Stimulated activated CD4-positive, alpha-beta T cell treated with anti-CD3 and anti-CD28 coated beads, Interleukin-15, amount 100 ng/mL, for 24 hours (primary cell): Measurements from ENCODE around the gene SRSF2.
A peak's percentile ranks its signal among the peaks of the same experiment; 100 is the strongest.
"Not testable (repeated sequence)": the region's sequence is repeated elsewhere in the genome, so short reads cannot be mapped to it uniquely, and the experiment has no call there.

ENCODE experiments used
- DNase-seq: peaks from one replicate; pipeline ENCODE4 v3.0.0-alpha.2; 2020

The SRSF2 gene

DNA sequence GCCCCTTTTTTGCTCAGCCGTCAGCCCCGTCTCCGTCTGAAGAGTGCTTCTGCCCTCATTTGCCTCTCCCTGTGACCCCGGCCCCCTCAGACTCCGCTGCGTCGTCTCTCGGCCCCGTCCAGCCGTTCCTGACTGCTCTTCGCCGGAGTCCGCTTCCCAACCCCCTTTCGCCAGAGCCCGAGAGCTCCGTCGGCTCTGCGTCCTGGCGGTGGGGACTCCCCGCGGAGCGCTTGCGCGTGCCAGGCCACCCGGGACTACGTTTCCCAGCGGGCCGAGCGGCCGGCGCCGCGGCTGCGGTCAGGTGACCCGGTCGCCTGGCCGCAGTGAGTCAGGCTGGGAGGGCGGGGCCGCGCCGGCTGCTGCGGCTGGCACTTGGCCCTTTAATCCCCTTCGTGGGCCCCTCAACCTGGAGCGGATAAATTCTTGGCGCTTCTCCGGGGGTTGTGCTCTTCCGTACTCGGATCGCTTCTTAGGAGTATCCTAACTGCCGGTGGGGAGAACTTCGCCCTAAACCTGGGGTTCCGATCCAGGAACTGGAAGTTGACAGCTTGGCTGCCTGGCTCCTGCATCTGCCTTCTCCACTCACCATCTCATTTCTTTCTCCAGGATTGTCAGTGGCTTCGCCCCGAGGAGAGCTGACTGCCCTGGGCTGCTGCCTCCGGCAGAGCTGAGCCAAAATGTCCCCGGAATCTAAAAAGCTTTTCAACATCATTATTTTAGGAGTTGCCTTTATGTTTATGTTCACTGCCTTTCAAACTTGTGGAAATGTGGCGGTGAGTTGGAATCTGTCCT is 741 bp upstream of the SRSF2 start, which contains the start of gene MFSD11:
MFSD11 (plus strand) TSS at position 444 of the 792 bp plus-strand sequence; CDS start at position 678, 234 bp downstream.
- peak; percentile 95 for DNase-seq

DNA sequence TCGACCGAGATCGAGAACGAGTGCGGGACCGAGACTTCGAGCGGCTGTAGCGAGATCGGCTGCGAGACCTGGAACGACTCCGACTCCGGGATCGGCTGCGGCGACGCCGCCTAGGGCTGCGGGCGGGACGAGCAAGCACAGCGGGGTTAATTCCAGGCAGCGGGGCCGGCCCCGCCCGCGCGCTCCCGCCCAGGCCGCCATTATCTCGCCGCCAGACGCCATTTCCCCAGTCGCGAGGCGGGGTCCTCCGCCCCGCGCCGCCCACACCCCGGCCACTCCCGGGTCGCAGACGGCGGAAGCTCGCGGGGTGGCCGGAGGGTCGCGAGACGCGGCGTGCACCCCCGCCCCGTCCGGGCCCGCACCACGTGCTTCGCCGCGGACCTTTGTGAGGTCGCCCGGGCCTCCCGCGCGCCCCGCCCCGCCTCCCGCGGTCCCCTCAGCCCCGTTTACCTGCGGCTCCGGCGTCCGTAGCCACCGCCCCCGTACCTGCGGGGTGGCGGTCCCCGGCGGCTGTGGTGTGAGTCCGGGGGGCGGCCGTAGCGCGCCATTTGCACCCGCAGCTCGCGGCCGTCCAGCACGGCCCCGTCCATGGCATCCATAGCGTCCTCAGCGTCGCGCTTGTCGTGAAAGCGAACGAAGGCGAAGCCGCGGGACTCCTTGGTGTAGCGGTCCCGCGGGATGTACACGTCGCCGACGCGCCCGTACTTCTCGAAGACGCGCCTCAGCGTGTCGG is 616 bp downstream of the SRSF2 start:
- DNase-seq, result peak; percentile 74

- DNase-seq, result no peak
Measured at GRCh38 chr17:76735586-76736348, 1.4 kb downstream of the SRSF2 start.

GRCh38 chr17:76735006-76735405 is 2.1 kb downstream of the SRSF2 start:
- no peak for DNase-seq

- peak; percentile 29 for DNase-seq
Measured at GRCh38 chr17:76734080-76734840, 2.9 kb downstream of the SRSF2 start.

- no peak for DNase-seq
Measured at GRCh38 chr17:76733618-76733957, 3.5 kb downstream of the SRSF2 start.

- no peak for DNase-seq
Measured at GRCh38 chr17:76732734-76733617, 4.2 kb downstream of the SRSF2 start.

- DNase-seq, result peak; percentile 29
Measured at GRCh38 chr17:76731800-76732733, 5.1 kb downstream of the SRSF2 start.

- peak; percentile 28 for DNase-seq
Measured at GRCh38 chr17:76727745-76728456, 9.2 kb downstream of the SRSF2 start.

DNA sequence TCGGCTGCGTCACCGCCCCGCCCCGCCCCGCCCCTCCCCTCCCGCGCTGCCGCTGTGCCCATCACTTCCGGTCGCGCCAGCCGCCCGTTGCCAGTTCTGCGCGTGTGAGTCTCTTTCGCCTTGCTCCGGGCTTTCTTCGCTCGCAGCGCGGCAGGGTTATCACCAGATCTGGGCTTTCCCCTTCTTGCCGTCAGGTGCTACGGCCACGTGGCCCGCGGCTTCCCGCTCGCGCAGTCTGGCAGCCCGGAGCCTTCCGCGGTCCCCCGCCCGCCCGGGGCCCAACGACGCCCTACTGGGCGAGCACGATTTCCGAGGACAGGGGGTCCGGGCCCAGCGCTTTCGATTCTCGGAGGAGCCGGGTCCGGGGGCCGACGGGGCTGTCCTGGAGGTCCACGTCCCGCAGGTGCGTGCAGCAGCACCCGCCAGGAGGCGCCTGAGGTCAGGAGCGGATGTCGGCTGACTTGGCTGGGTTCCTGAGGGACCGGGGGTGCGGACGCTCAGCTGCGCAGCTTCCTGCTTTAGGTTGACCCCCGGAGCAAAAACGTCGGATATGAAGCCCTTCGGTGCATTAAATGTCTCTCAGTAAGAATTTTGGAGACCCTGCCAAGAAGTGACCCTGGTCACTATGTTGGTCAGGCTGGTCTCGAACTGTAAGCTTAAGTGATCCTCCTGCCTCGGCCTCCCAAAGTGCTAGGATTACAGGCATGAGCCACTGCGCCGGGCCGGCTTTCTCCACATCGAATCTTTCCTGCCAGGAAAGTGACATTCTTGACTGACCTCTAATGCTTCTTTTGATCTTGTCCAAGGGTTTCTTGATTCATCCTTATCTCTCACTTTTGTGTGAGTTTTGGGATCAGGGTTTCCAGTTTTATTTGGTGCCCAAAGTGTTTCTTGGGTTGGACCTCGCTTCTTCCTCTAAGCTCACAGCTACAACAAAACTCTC is 10.1 kb downstream of the SRSF2 start, which contains the start of gene METTL23:
METTL23 (plus strand) TSS at position 64 of the 943 bp plus-strand sequence. CDS start 2,872 bp downstream, outside the sequence.
- DNase-seq, result peak; percentile 85

DNA sequence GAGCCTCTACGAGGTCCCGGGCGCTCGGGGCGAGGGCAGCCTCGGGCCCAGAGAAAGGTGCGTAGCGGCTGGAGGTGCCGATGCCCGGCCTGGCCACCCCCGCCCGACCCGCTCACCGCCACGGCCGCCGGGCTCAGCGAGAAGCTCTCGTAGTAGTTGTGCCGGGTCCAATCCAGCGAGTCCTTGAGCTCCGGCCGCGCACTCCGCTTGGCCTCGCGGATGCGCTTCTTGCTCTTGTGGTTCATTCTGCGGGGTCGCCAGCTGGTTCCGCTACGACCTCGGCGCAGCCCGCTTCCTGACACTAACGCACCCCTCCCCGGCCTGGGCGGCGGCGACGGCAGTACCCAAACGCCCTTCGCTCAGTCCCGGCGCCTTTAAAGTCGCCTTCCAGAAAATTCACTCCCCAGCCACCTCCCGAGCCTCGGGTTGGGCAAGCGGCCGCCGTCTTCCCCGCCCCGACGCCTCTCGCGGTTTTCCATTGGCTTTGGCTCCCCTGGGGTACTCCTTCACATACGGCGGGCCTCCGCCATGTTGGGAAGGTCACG is 10.8 kb downstream of the SRSF2 start, which contains the start of gene JMJD6:
JMJD6 (minus strand) TSS at position 376 of the 545 bp plus-strand sequence; CDS start at position 245, 131 bp downstream.
- peak; percentile 97 for DNase-seq

GRCh38 chr17:76725580-76726230 is 11.4 kb downstream of the SRSF2 start:
- DNase-seq, result peak; percentile 88

GRCh38 chr17:76723812-76724211 is 13.3 kb downstream of the SRSF2 start:
- no peak for DNase-seq

DNA sequence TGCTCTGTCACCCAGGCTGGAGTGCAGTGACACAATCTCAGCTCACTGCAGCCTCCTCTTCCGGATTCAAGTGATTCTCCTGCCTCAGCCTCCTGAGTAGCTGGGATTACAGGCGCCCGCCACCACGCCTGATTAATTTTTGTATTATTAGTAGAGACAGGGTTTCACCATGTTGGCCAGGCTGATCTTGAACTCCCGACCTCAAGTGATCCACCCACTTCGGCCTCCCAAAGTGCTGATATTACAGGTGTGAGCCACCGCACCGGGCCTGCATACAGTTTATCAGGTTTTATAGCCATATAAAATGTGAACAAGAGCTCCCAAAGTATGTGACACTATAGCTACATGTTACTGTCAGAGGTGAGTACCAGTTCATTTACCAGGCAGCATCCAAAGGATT is 14.2 kb downstream of the SRSF2 start:
- DNase-seq, result not testable (repeated sequence)

GRCh38 chr17:76722279-76722678 is 14.9 kb downstream of the SRSF2 start:
- DNase-seq, result no peak

GRCh38 chr17:76721463-76721862 is 15.7 kb downstream of the SRSF2 start:
- no peak for DNase-seq

DNA sequence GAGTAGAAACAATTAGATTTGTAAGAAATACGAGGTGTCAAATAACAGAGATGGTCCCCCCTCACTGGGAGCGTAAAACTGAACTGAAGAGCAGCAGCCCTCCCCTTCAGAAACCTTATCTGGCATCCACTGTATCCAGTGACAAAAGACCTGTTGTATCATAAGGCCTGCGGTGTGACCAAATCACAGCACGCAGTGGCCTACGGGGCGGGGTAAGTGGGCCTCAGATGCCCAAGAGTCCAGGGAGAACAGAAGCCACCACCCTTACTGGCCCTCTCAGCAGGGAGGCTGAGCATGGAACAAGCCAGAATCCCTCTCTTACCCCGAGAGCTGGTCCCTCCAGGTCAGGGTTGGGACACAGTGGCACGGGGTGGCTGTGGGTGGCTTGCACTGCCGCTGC is 16.2 kb downstream of the SRSF2 start:
- DNase-seq, result no peak
